Colonic mucosa (tissue), 4 donors: Measurements from ENCODE around the gene RXFP3. TPM values are rescaled to one million over a fixed set of nuclear protein-coding genes. Genes with fewer than 3 reads are reported as not detected.
"Not testable (repeated sequence)": the region's sequence is repeated elsewhere in the genome, so short reads cannot be mapped to it uniquely, and the experiment has no call there.

Source experiments
- DNase-seq: peaks from one replicate; pipeline ENCODE4 v3.0.0-alpha.2; 2020
- H3K27ac ChIP-seq: fragments of 200-600 bp; one replicate; pipeline ENCODE4 v1.8.0; 2021
- H3K27me3 ChIP-seq: fragments of 200-600 bp; one replicate; pipeline ENCODE4 v1.8.0; 2021
- H3K36me3 ChIP-seq: fragments of 200-600 bp; one replicate; pipeline ENCODE4 v1.8.0; 2021
- H3K4me1 ChIP-seq: fragments of 200-600 bp; one replicate; pipeline ENCODE4 v1.8.0; 2021; ENCODE audit warnings: mild to moderate bottlenecking
- H3K4me3 ChIP-seq: fragments of 200-600 bp; one replicate; pipeline ENCODE4 v1.8.0; 2021
- H3K9ac ChIP-seq, 2 donors: one replicate each; pipeline ENCODE4 v1.7.0; 2013; ENCODE audit warnings: control low read depth in 2 of 2, low read depth in 2 of 2, low read length in 2 of 2
- H3K9me3 ChIP-seq: fragments of 200-600 bp; one replicate; pipeline ENCODE4 v1.8.0; 2021
- CTCF ChIP-seq: fragments of 200-600 bp; IDR thresholded peaks from one replicate; pipeline ENCODE4 v1.8.0; 2022; ENCODE audit warnings: antibody characterized with exemption, mild to moderate bottlenecking
- intact Hi-C: fragments of 100-400 bp; cut with DNase I; formaldehyde crosslinking; loops from one replicate; pipeline ENCODE4 v1.14.1; 2022
- total RNA-seq, 2 donors: library from RNA; stranded (reverse); fragmentation: NEBNext Ultra II Directional in 1 of 2; extraction: Animal tissue kit (Norgen Biotek cat#: 25700) in 1 of 2; gene quantifications; one replicate each; pipeline ENCODE4 v1.2.1, GENCODE V29; 2021
- donor health status: healthy.
- donor health status: DM: no; HTN: no; CAD: no.
- donor health status: DM: no; HTN: no; CAD: no.

RXFP3 gene
- total RNA-seq, 2 donors from 2014 or later, result not detected

GRCh38 chr5:33941090-33941489 lies 4.9 kb downstream of the RXFP3 start:
- Histone ChIP-seq H3K4me1 (no peaks in the 10 kb centered on the region), H3K27ac (no peak overlapping the region), H3K36me3 (no peaks in the 10 kb centered on the region), H3K27me3 (peaks cover 19% of the 10 kb centered on the region), H3K9me3 (no peaks in the 10 kb centered on the region), H3K4me3 (no peak overlapping the region), H3K9ac (no peak overlapping the region)
- DNase-seq, result no peak
- intact Hi-C loops, result no loop called here
- no peak for TF ChIP-seq CTCF

GRCh38 chr5:33944543-33945132 lies 8.5 kb downstream of the RXFP3 start:
- Histone ChIP-seq H3K36me3 (no peaks in the 10 kb centered on the region), H3K27ac (no peak overlapping the region), H3K4me1 (no peaks in the 10 kb centered on the region), H3K9me3 (no peaks in the 10 kb centered on the region), H3K9ac (no peak overlapping the region), H3K4me3 (no peak overlapping the region), H3K27me3 (no peaks in the 10 kb centered on the region)
- intact Hi-C loops, result no loop called here
- no peak for DNase-seq
- no peak for TF ChIP-seq CTCF

GRCh38 chr5:33952175-33952574 lies 16.0 kb downstream of the RXFP3 start:
- H3K27ac ChIP-seq, H3K36me3 ChIP-seq, H3K9ac ChIP-seq, H3K27me3 ChIP-seq, H3K4me1 ChIP-seq, H3K4me3 ChIP-seq, H3K9me3 ChIP-seq, DNase-seq, intact Hi-C loops: not testable (repeated sequence)

- Histone ChIP-seq H3K4me3 (no peak overlapping the region), H3K27ac (no peak overlapping the region), H3K27me3 (no peaks in the 10 kb centered on the region), H3K9ac (no peak overlapping the region), H3K9me3 (no peaks in the 10 kb centered on the region), H3K36me3 (no peaks in the 10 kb centered on the region), H3K4me1 (no peaks in the 10 kb centered on the region)
- intact Hi-C loops, result no loop called here
- TF ChIP-seq CTCF, result no peak
- no peak for DNase-seq
These were observed 21.5 kb downstream of the RXFP3 start for GRCh38 chr5:33957577-33958150.

GRCh38 chr5:33958176-33958575 lies 22.0 kb downstream of the RXFP3 start:
- Histone ChIP-seq H3K36me3 (no peaks in the 10 kb centered on the region), H3K27ac (no peak overlapping the region), H3K9ac (no peak overlapping the region), H3K4me1 (no peaks in the 10 kb centered on the region), H3K27me3 (no peaks in the 10 kb centered on the region), H3K9me3 (no peaks in the 10 kb centered on the region), H3K4me3 (no peak overlapping the region)
- intact Hi-C loops, result no loop called here
- no peak for DNase-seq
- TF ChIP-seq CTCF, result no peak

GRCh38 chr5:33964132-33964700 lies 28.0 kb downstream of the RXFP3 start:
- H3K4me3 ChIP-seq, result no peak overlapping the region
- H3K27me3 ChIP-seq, result no peaks in the 10 kb centered on the region
- no peaks in the 10 kb centered on the region for H3K4me1 ChIP-seq
- H3K27ac ChIP-seq, result no peak overlapping the region
- no peaks in the 10 kb centered on the region for H3K36me3 ChIP-seq
- no peak overlapping the region for H3K9ac ChIP-seq
- no peak for TF ChIP-seq CTCF
- no peak for DNase-seq
- intact Hi-C loops, result no loop called here
- no peaks in the 10 kb centered on the region for H3K9me3 ChIP-seq
